ENCODE results near the gene RGN.

DNA sequence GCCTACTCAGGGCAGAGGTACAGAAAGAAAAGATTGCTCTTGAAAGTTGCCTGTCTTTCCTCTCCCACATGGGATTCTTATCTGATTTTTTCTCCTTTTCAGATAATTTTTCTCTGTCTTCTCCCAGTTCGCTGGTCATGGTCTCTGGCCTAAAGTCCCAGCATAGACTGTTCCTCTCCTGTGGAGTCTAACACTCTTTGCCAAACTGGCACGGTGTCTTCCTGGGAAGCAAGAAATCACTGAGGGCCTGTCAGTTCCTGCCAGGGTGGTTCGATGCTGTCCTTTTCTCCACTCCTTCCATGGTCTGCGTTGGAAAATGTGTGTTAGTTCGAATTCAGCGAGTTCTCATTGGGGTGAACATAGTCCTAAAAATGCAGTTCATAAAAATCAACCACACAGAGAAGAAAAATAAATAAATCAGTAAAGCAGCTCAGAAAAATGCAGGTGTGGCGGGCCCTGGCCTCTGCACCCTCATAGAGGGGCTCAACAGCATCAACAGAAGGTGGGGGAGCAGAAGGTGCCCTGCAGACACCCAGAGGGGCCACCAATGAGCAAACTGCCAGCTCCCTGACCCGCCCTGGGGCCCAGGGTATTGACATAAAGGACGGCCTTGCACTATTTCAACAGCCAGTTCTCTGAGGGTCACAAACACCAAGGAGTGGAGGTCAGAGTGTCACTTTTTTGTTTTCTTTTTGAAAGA, 2.1 kb downstream of the RGN start:
- TF ChIP-seq, protein P1, sequence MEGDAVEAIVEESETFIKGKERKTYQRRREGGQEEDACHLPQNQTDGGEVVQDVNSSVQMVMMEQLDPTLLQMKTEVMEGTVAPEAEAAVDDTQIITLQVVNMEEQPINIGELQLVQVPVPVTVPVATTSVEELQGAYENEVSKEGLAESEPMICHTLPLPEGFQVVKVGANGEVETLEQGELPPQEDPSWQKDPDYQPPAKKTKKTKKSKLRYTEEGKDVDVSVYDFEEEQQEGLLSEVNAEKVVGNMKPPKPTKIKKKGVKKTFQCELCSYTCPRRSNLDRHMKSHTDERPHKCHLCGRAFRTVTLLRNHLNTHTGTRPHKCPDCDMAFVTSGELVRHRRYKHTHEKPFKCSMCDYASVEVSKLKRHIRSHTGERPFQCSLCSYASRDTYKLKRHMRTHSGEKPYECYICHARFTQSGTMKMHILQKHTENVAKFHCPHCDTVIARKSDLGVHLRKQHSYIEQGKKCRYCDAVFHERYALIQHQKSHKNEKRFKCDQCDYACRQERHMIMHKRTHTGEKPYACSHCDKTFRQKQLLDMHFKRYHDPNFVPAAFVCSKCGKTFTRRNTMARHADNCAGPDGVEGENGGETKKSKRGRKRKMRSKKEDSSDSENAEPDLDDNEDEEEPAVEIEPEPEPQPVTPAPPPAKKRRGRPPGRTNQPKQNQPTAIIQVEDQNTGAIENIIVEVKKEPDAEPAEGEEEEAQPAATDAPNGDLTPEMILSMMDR (IDR thresholded peaks at IDR 0.05; ENCODE audit: low read depth, low read length, poor library complexity, severe bottlenecking), result no peak
- no peak for TF ChIP-seq EZH2phosphoT487 (IDR thresholded peaks at IDR 0.05; ENCODE audit: borderline replicate concordance, low read length)

Data from DOHH2 (cell line).